Transverse colon (tissue), 4 donors: Measurements from ENCODE around the gene CLUH.

Experiments
- CTCF ChIP-seq, 5 experiments: fragments of 200-600 bp in 3 of 5; fragments of 450-650 bp in 2 of 5; sonication (generic) in 3 of 5; IDR thresholded peaks; 1 replicate in 2 of 5; 2 replicates in 3 of 5; pipeline ENCODE4 v1.5.1; 2016 to 2017; ENCODE audit warnings: antibody characterized with exemption in 5 of 5, inconsistent platforms in 3 of 5, mild to moderate bottlenecking in 2 of 5, moderate library complexity in 1 of 5
- POLR2A ChIP-seq: fragments of 450-650 bp; IDR thresholded peaks from one replicate; pipeline ENCODE4 v1.6.1; 2016; ENCODE audit warnings: antibody characterized with exemption, mild to moderate bottlenecking, moderate library complexity
- POLR2AphosphoS5 ChIP-seq, 3 donors: sonication (generic); formaldehyde crosslinking; IDR thresholded peaks; one replicate each; pipeline ENCODE4 v1.6.1; 2016; ENCODE audit warnings: antibody characterized with exemption in 3 of 3

GRCh38 chr17:2689411-2690164, 22.0 kb downstream of the CLUH start:
- no peak for TF ChIP-seq CTCF (IDR thresholded peaks at IDR 0.05)
- no peak for TF ChIP-seq POLR2A
- TF ChIP-seq POLR2AphosphoS5 (IDR thresholded peaks at IDR 0.05) = no peak
